Neural progenitor cell (in vitro differentiated cells): ENCODE data around the gene NNMT.

ENCODE experiments used
- CTCF ChIP-seq: fragments of 200-600 bp; sonication (generic); IDR thresholded peaks from 2 replicates; pipeline ENCODE4 v1.5.1; 2017; ENCODE audit warnings: antibody characterized with exemption, mild to moderate bottlenecking
- EZH2 ChIP-seq: fragments of 200-600 bp; sonication (generic); IDR thresholded peaks from 2 replicates; pipeline ENCODE4 v1.6.1; 2017; ENCODE audit warnings: antibody characterized with exemption, mild to moderate bottlenecking, moderate library complexity
- EZH2phosphoT487 ChIP-seq: fragments of 200-600 bp; sonication (generic); IDR thresholded peaks from 2 replicates; pipeline ENCODE4 v1.6.1; 2017; ENCODE audit warnings: antibody characterized with exemption

- TF ChIP-seq CTCF (no peak), EZH2phosphoT487 (no peak), EZH2 (no peak)
Measured at GRCh38 chr11:114326776-114327175, 30.6 kb downstream of the NNMT start.
